Stimulated activated CD4-positive, alpha-beta T cell treated with anti-CD3 and anti-CD28 coated beads, TNF-alpha, amount 100 ng/mL, for 24 hours (primary cell): ENCODE results near the gene FAF1.

Experiments used
- DNase-seq, 3 experiments: peaks; one replicate each; pipeline ENCODE4 v3.0.0-alpha.2; 2020; ENCODE audit warnings: low read depth in 3 of 3

Gene FAF1

GRCh38 chr1:50427086-50427817 is 532.8 kb downstream of the FAF1 start:
- no peak for DNase-seq

- no peak for DNase-seq
Observed at GRCh38 chr1:50426702-50427085, 533.4 kb downstream of the FAF1 start.

GRCh38 chr1:50426108-50426700 is 533.9 kb downstream of the FAF1 start:
- DNase-seq = no peak

- DNase-seq = no peak
Observed at GRCh38 chr1:50425376-50426107, 534.5 kb downstream of the FAF1 start.

- DNase-seq = peak in 1 of 3 experiments; percentile 1
Observed at GRCh38 chr1:50424884-50425375, 535.1 kb downstream of the FAF1 start.

GRCh38 chr1:50424045-50424883 is 535.8 kb downstream of the FAF1 start:
- DNase-seq = peak in 1 of 3 experiments; percentile 16

GRCh38 chr1:50423670-50424000 is 536.4 kb downstream of the FAF1 start:
- DNase-seq = peak in 1 of 3 experiments; percentile 22

GRCh38 chr1:50422946-50423669 is 537.0 kb downstream of the FAF1 start, which contains the start of gene DMRTA2:
Gene DMRTA2, minus strand, starts transcription at chr1:50423443. Its CDS starts 1,907 bp downstream, at chr1:50421536.
- peak in 1 of 3 experiments; percentile 0 for DNase-seq

GRCh38 chr1:50422675-50422945 is 537.5 kb downstream of the FAF1 start:
- DNase-seq = peak in 1 of 3 experiments; percentile 0

GRCh38 chr1:50421768-50422674 is 538.0 kb downstream of the FAF1 start:
- DNase-seq = no peak

- DNase-seq = no peak
Observed at GRCh38 chr1:50421366-50421748, 538.7 kb downstream of the FAF1 start.

GRCh38 chr1:50420689-50421365 is 539.2 kb downstream of the FAF1 start:
- DNase-seq = no peak

GRCh38 chr1:50419907-50420677 is 540.0 kb downstream of the FAF1 start:
- no peak for DNase-seq

- no peak for DNase-seq
Observed at GRCh38 chr1:50419192-50419906, 540.7 kb downstream of the FAF1 start.

GRCh38 chr1:50418600-50419109 is 541.4 kb downstream of the FAF1 start:
- no peak for DNase-seq

GRCh38 chr1:50417946-50418599 is 542.0 kb downstream of the FAF1 start:
- no peak for DNase-seq

GRCh38 chr1:50417507-50417906 is 542.6 kb downstream of the FAF1 start:
- no peak for DNase-seq
